Keratinocyte (primary cell): ENCODE results near the gene DVL2. TPM values are rescaled to one million over a fixed set of nuclear protein-coding genes. Genes with fewer than 3 reads are reported as not detected.
A peak's percentile ranks its signal among the peaks of the same experiment; 100 is the strongest.

Source experiments
- DNase-seq: peaks from one replicate; pipeline ENCODE4 v3.0.0-alpha.2; 2011; ENCODE audit warnings: low read depth, missing footprints, low spot score
- FAIRE-seq: peaks from 2 replicates; lab custom pipeline; 2011; peaks lifted over from hg19 to GRCh38; lab: Jason Lieb, UNC
- H2AFZ ChIP-seq: 2 replicates; pipeline ENCODE4 v1.6.0; 2012; ENCODE audit warnings: low read length, control low read depth, inconsistent platforms; ENCODE audit not compliant: control insufficient read depth
- H3K27ac ChIP-seq: 2 replicates; pipeline ENCODE4 v1.5.1; 2011; ENCODE audit warnings: low read length; ENCODE audit not compliant: control insufficient read depth, insufficient read depth
- H3K27me3 ChIP-seq: 3 replicates; pipeline ENCODE4 v1.6.0; 2011; ENCODE audit warnings: low read length; ENCODE audit not compliant: control insufficient read depth, insufficient read depth; ENCODE audit errors: extremely low read depth
- H3K36me3 ChIP-seq, 2 experiments: 2 replicates in 1 of 2; 3 replicates in 1 of 2; pipeline ENCODE4 v1.5.1; 2011; ENCODE audit warnings: low read length in 2 of 2, mild to moderate bottlenecking in 1 of 2; ENCODE audit not compliant: control insufficient read depth in 2 of 2, insufficient read depth in 2 of 2; ENCODE audit errors: extremely low read depth in 1 of 2
- H3K4me1 ChIP-seq: 3 replicates; pipeline ENCODE4 v1.5.1; 2011; ENCODE audit warnings: low read length; ENCODE audit not compliant: control insufficient read depth, insufficient read depth; ENCODE audit errors: extremely low read depth
- H3K4me2 ChIP-seq: 3 replicates; pipeline ENCODE4 v1.6.0; 2011; ENCODE audit warnings: low read depth, low read length; ENCODE audit not compliant: control insufficient read depth, insufficient read depth; ENCODE audit errors: extremely low read depth
- H3K4me3 ChIP-seq, 3 experiments: fragments of 200-600 bp in 1 of 3; sonication (generic) in 1 of 3; 2 replicates in 2 of 3; 3 replicates in 1 of 3; pipeline ENCODE4 v1.5.1; 2011 to 2016; ENCODE audit warnings: low read length in 3 of 3, mild to moderate bottlenecking in 3 of 3, control low read depth in 2 of 3, inconsistent platforms in 1 of 3, low read depth in 1 of 3, mixed read lengths in 1 of 3, mixed run types in 1 of 3, moderate library complexity in 1 of 3; ENCODE audit not compliant: control insufficient read depth in 2 of 3, insufficient read depth in 2 of 3; ENCODE audit errors: extremely low read depth in 1 of 3
- H3K79me2 ChIP-seq: 2 replicates; pipeline ENCODE4 v1.6.0; 2012; ENCODE audit warnings: low read length; ENCODE audit not compliant: control insufficient read depth, insufficient read depth
- H3K9ac ChIP-seq: 3 replicates; pipeline ENCODE4 v1.6.0; 2011; ENCODE audit warnings: low read length; ENCODE audit not compliant: control insufficient read depth, insufficient read depth; ENCODE audit errors: extremely low read depth
- H3K9me1 ChIP-seq: 3 replicates; pipeline ENCODE4 v1.6.0; 2011; ENCODE audit warnings: low read length; ENCODE audit not compliant: control insufficient read depth, insufficient read depth; ENCODE audit errors: extremely low read depth
- H3K9me3 ChIP-seq: 2 replicates; pipeline ENCODE4 v1.5.1; 2012; ENCODE audit warnings: low read depth, low read length; ENCODE audit not compliant: control insufficient read depth
- H4K20me1 ChIP-seq: 3 replicates; pipeline ENCODE4 v1.6.0; 2011; ENCODE audit warnings: low read length; ENCODE audit not compliant: control insufficient read depth, insufficient read depth; ENCODE audit errors: extremely low read depth
- CTCF ChIP-seq, 3 experiments: IDR thresholded peaks in 1 of 3; conservative IDR thresholded peaks in 1 of 3; optimal IDR thresholded peaks in 1 of 3; 2 replicates in 2 of 3; 3 replicates in 1 of 3; pipeline versions ENCODE3 to v1.5.1; 2011; ENCODE audit warnings: low read length in 3 of 3, mild to moderate bottlenecking in 3 of 3, moderate library complexity in 2 of 3, control low read depth in 1 of 3, inconsistent platforms in 1 of 3; ENCODE audit not compliant: insufficient read depth in 2 of 3; ENCODE audit errors: extremely low read depth in 1 of 3
- EZH2 ChIP-seq: IDR thresholded peaks from one replicate; pipeline ENCODE4 v1.6.1; 2012; ENCODE audit warnings: inconsistent platforms, mild to moderate bottlenecking, low read length, moderate library complexity
- dilution Hi-C: fragments of 300-500 bp; cut with MboI; formaldehyde crosslinking; loops from one replicate; pipeline ENCODE4 v1.7.0; 2020; ENCODE audit warnings: low sequenced_read_pairs; ENCODE audit not compliant: extremely low pct_ligation_motif_present
- polyA plus RNA-seq, 5 experiments: library from polyadenylated mRNA; depleted of rRNA in 3 of 5; stranded (reverse) in 3 of 5; stranded (forward) in 1 of 5; unstranded in 1 of 5; fragments of >200 nt; gene quantifications; 1 replicate in 1 of 5; 2 replicates in 3 of 5; 3 replicates in 1 of 5; pipeline versions ENCODE4 v1.2.1 to v1.2.3, GENCODE V29; 2011 to 2012; ENCODE audit warnings: missing spikeins in 2 of 5, low read depth in 1 of 5, low replicate concordance in 1 of 5

Gene DVL2
- polyA plus RNA-seq, 1 donor (not counting 4 experiments of a cell fraction or from before 2014, with no cell fraction given) = 3.7 TPM

GRCh38 chr17:7186241-7186640 is 48.1 kb downstream of the DVL2 start:
- DNase-seq = no peak
- H3K9me1 ChIP-seq = no peaks in the 10 kb centered on the region
- H3K4me3 ChIP-seq = no peak overlapping the region
- H3K4me1 ChIP-seq = no peaks in the 10 kb centered on the region
- H3K9me3 ChIP-seq = no peaks in the 10 kb centered on the region
- no peaks in the 10 kb centered on the region for H3K27me3 ChIP-seq
- H4K20me1 ChIP-seq = no peaks in the 10 kb centered on the region
- H3K36me3 ChIP-seq = no peaks in the 10 kb centered on the region
- dilution Hi-C loops = no loop called here
- H3K79me2 ChIP-seq = no peaks in the 10 kb centered on the region
- TF ChIP-seq EZH2 (no peak), CTCF (optimal IDR thresholded peaks at IDR 0.05 in 1 of 3, IDR thresholded peaks at IDR 0.05 in 1 of 3, conservative IDR thresholded peaks at IDR 0.05 in 1 of 3; ENCODE audit: extremely low read depth in 1 of 3, insufficient read depth in 2 of 3, low read length in 3 of 3) (peak in 2 of 3 experiments; percentile 25 to 40)
- no peak overlapping the region for H3K4me2 ChIP-seq
- H2AFZ ChIP-seq = no peak overlapping the region
- H3K27ac ChIP-seq = no peak overlapping the region
- H3K9ac ChIP-seq = no peak overlapping the region
- no peak for FAIRE-seq

DNA sequence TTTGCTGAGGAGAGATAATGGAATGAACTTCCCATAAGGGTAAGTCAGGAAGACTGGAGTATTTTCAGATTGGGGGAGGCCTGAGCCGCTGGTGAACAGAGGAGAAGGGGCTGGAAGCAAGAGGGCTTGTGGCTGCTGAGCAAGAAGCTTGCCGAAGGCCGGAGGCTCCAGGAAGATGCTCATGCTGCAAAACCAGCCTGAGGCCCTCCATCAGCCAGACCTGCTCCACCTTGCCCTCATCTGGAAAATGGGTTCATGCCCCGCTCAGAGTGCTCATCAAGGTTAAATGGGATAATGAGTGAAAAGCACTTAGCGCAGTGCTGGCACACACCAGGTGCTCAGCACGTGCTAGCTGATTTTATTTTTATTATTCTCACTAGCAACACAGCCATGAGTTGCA is 49.7 kb downstream of the DVL2 start:
- Histone ChIP-seq H3K9ac (no peak overlapping the region), H3K4me3 (no peak overlapping the region), H3K79me2 (no peaks in the 10 kb centered on the region), H4K20me1 (no peaks in the 10 kb centered on the region), H3K36me3 (no peaks in the 10 kb centered on the region), H3K4me2 (no peak overlapping the region), H2AFZ (no peak overlapping the region), H3K27ac (no peak overlapping the region), H3K9me1 (no peaks in the 10 kb centered on the region), H3K4me1 (no peaks in the 10 kb centered on the region), H3K27me3 (peaks cover under 1% of the 10 kb centered on the region), H3K9me3 (no peaks in the 10 kb centered on the region)
- DNase-seq (no peak), FAIRE-seq (no peak)
- dilution Hi-C loops = no loop called here
- no peak for TF ChIP-seq EZH2
- no peak for TF ChIP-seq CTCF (optimal IDR thresholded peaks at IDR 0.05 in 1 of 3, IDR thresholded peaks at IDR 0.05 in 1 of 3, conservative IDR thresholded peaks at IDR 0.05 in 1 of 3; ENCODE audit: extremely low read depth in 1 of 3, insufficient read depth in 2 of 3, low read length in 3 of 3)
